ENCODE data around the gene KNDC1.

Gene KNDC1

DNA sequence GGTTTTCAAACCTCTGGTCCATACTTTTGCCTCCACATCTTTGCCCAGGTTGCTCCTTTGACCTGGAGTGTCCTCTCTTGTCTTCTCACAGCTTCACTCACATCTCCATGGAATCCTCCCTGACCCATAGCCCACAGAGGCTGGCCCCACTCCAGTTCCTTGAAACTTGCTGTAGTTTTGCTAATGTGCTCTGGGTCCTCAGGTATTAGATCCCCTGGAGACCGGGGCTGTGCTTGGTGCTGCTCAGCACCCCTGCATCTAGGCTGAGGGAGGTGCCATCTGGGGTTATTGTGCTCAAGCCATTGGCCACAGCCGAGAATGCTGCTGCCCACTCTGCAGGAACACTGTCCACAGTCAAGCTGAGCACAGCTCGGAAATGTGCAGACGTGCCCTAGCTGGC is 16.5 kb downstream of the KNDC1 start:
- Histone ChIP-seq H3K27ac (ENCODE audit: low read depth, low read length, poor library complexity, severe bottlenecking) (no peak overlapping the region), H3K79me2 (ENCODE audit: insufficient read depth, low read length) (no peaks in the 10 kb centered on the region)
- TF ChIP-seq, protein P1, sequence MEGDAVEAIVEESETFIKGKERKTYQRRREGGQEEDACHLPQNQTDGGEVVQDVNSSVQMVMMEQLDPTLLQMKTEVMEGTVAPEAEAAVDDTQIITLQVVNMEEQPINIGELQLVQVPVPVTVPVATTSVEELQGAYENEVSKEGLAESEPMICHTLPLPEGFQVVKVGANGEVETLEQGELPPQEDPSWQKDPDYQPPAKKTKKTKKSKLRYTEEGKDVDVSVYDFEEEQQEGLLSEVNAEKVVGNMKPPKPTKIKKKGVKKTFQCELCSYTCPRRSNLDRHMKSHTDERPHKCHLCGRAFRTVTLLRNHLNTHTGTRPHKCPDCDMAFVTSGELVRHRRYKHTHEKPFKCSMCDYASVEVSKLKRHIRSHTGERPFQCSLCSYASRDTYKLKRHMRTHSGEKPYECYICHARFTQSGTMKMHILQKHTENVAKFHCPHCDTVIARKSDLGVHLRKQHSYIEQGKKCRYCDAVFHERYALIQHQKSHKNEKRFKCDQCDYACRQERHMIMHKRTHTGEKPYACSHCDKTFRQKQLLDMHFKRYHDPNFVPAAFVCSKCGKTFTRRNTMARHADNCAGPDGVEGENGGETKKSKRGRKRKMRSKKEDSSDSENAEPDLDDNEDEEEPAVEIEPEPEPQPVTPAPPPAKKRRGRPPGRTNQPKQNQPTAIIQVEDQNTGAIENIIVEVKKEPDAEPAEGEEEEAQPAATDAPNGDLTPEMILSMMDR (IDR thresholded peaks at IDR 0.05; ENCODE audit: low read length): no peak
- TF ChIP-seq EZH2 (IDR thresholded peaks at IDR 0.05; ENCODE audit: borderline replicate concordance, low read length): no peak

DNA sequence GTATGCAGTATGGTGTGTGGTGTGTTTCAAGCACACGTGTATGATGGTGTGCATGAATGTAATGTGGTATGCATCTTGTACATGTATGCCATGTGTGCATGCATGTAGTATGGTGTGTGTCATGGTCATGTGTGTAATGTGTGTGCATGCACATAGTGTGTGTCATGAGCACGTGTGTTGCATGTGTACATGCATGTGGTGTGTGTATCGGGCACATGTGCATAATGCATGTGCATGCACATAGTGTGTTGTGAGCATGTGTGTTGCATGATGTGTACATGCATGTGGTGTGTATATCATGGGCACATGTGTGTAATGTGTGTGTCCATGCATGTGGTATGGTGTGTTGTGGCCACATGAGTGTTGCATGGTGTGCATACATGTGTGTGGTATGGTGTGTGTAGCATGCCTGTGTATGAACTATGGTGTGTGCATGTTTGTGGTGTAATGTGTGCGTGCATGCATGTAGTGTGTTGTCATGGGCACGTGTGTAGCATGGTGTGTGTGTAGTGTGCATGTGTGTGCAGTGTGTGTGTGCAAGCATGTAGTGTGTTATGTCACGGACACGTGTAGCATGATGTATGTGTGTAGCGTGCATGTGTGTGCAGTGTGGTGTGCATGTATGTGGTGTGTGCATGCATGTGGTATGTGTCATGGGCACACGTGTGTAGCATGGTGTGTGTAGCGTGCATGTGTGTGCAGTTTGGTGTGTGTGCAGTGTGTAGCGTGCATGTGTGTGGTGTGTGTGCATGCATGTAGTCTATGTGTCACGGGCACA is 17.6 kb downstream of the KNDC1 start:
- H3K4me1 ChIP-seq (ENCODE audit: insufficient read depth, low read length, severe bottlenecking): no peaks in the 10 kb centered on the region
- H3K27me3 ChIP-seq (ENCODE audit: insufficient read depth, low read length): no peaks in the 10 kb centered on the region
- no peak overlapping the region for H3K4me3 ChIP-seq (ENCODE audit: low read depth, low read length, poor library complexity, severe bottlenecking)
- no peaks in the 10 kb centered on the region for H3K79me2 ChIP-seq (ENCODE audit: insufficient read depth, low read length)
- H3K9me2 ChIP-seq (ENCODE audit: low read depth, low read length): no peaks in the 10 kb centered on the region
- H3K9ac ChIP-seq (ENCODE audit: low read length): no peak overlapping the region
- H3F3A ChIP-seq (ENCODE audit: insufficient read depth, low read length): no peaks in the 10 kb centered on the region
- no peaks in the 10 kb centered on the region for H3K9me3 ChIP-seq (ENCODE audit: low read length)
- no peaks in the 10 kb centered on the region for H3K36me3 ChIP-seq (ENCODE audit: insufficient read depth, low read length)
- no peak overlapping the region for H2AFZ ChIP-seq (ENCODE audit: low read length)
- TF ChIP-seq EZH2 (IDR thresholded peaks at IDR 0.05; ENCODE audit: borderline replicate concordance, low read length): no peak
- TF ChIP-seq, protein P1 (IDR thresholded peaks at IDR 0.05; ENCODE audit: low read length): no peak
- no peak overlapping the region for H3K4me2 ChIP-seq (ENCODE audit: low read length)
- no peaks in the 10 kb centered on the region for H4K20me1 ChIP-seq (ENCODE audit: insufficient read depth, low read length)
- no peak overlapping the region for H3K27ac ChIP-seq (ENCODE audit: low read depth, low read length, poor library complexity, severe bottlenecking)

More for the DNA sequence above, 16.5 kb downstream of the KNDC1 start:
- Histone ChIP-seq H3K4me1 (ENCODE audit: insufficient read depth, low read length, severe bottlenecking) (no peaks in the 10 kb centered on the region), H3K9me3 (ENCODE audit: low read length) (no peaks in the 10 kb centered on the region), H3F3A (ENCODE audit: insufficient read depth, low read length) (no peaks in the 10 kb centered on the region), H3K36me3 (ENCODE audit: insufficient read depth, low read length) (no peaks in the 10 kb centered on the region), H4K20me1 (ENCODE audit: insufficient read depth, low read length) (no peaks in the 10 kb centered on the region), H3K4me3 (ENCODE audit: low read depth, low read length, poor library complexity, severe bottlenecking) (no peak overlapping the region), H3K27me3 (ENCODE audit: insufficient read depth, low read length) (no peaks in the 10 kb centered on the region), H3K9me2 (ENCODE audit: low read depth, low read length) (no peaks in the 10 kb centered on the region), H3K9ac (ENCODE audit: low read length) (no peak overlapping the region), H2AFZ (ENCODE audit: low read length) (no peak overlapping the region), H3K4me2 (ENCODE audit: low read length) (no peak overlapping the region)

DNA sequence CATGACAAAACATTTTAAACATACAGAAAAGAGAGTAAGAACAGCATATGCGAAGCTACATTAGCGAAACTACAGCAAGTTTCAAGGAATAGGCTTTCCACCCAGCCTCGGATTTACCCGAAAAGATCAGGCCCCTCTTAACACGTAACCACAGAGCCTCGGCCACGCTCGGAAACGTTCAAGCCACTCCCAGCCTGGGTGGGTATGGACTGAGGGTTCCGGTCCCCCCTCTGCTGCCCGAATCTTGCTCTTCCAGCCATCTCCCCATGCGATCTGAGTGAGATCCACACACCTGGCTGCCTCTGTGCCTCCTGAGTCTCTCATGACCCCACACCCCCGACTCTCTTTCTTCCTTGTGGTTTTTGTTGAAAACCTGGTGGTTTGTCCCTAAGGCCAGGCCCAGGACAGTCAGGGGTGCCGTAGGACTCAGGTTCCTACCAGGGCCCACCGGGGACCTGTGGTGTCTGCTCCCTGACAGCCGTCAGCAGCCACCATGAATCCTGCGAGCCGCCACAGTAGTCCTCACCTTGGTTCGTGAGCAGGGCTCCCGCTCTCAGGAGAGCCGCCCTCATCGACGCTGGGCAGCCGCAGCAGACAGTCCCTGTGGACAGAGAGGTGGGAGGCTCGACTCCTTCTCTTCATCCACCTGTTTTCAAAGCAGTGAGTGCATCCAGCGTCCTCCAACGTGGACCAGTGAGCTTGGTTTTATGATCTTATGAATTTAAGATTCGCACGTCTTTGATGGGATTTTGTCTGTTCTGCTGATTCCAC is 18.5 kb downstream of the KNDC1 start:
- Histone ChIP-seq H3K4me2 (ENCODE audit: low read length) (no peak overlapping the region), H3K9ac (ENCODE audit: low read length) (no peak overlapping the region)

More for the DNA sequence above, 18.5 kb downstream of the KNDC1 start:
- Histone ChIP-seq H2AFZ (ENCODE audit: low read length) (no peak overlapping the region), H4K20me1 (ENCODE audit: insufficient read depth, low read length) (no peaks in the 10 kb centered on the region), H3K9me2 (ENCODE audit: low read depth, low read length) (no peaks in the 10 kb centered on the region), H3K9me3 (ENCODE audit: low read length) (no peaks in the 10 kb centered on the region), H3K4me1 (ENCODE audit: insufficient read depth, low read length, severe bottlenecking) (no peaks in the 10 kb centered on the region), H3K4me3 (ENCODE audit: low read depth, low read length, poor library complexity, severe bottlenecking) (no peak overlapping the region), H3K36me3 (ENCODE audit: insufficient read depth, low read length) (no peaks in the 10 kb centered on the region), H3K27me3 (ENCODE audit: insufficient read depth, low read length) (no peaks in the 10 kb centered on the region), H3K79me2 (ENCODE audit: insufficient read depth, low read length) (no peaks in the 10 kb centered on the region), H3F3A (ENCODE audit: insufficient read depth, low read length) (no peaks in the 10 kb centered on the region), H3K27ac (ENCODE audit: low read depth, low read length, poor library complexity, severe bottlenecking) (no peak overlapping the region)
- TF ChIP-seq, protein P1 (IDR thresholded peaks at IDR 0.05; ENCODE audit: low read length): no peak
- TF ChIP-seq EZH2 (IDR thresholded peaks at IDR 0.05; ENCODE audit: borderline replicate concordance, low read length): no peak
